NT2/D1 (cell line): Measurements from ENCODE around the gene PCGF2.
"Not testable (repeated sequence)": the region's sequence is repeated elsewhere in the genome, so short reads cannot be mapped to it uniquely, and the experiment has no call there.

Experiments used
- DNase-seq: peaks from one replicate; pipeline ENCODE4 v3.0.0-alpha.2; 2011; ENCODE audit warnings: low read depth, low spot score
- H3K27me3 ChIP-seq: 2 replicates; pipeline ENCODE4 v1.6.0; 2011; ENCODE audit warnings: mild to moderate bottlenecking; ENCODE audit not compliant: insufficient read length, insufficient read depth
- H3K36me3 ChIP-seq: 2 replicates; pipeline ENCODE4 v1.6.1; 2011; ENCODE audit warnings: mild to moderate bottlenecking, low read length, mixed read lengths; ENCODE audit not compliant: insufficient read depth, insufficient read length
- H3K4me1 ChIP-seq: 2 replicates; pipeline ENCODE4 v1.5.1; 2011; ENCODE audit not compliant: insufficient read depth, insufficient read length
- H3K4me3 ChIP-seq: 2 replicates; pipeline ENCODE4 v1.5.1; 2011; ENCODE audit warnings: low read depth; ENCODE audit not compliant: insufficient read length
- H3K9ac ChIP-seq: 2 replicates; pipeline ENCODE4 v1.6.0; 2011; ENCODE audit warnings: low read depth; ENCODE audit not compliant: insufficient read length
- H3K9me3 ChIP-seq: 2 replicates; pipeline ENCODE4 v1.5.1; 2011; ENCODE audit warnings: mild to moderate bottlenecking, low read length; ENCODE audit not compliant: insufficient read depth
- SUZ12 ChIP-seq: IDR thresholded peaks from 2 replicates; pipeline ENCODE4 v1.6.1; 2011; ENCODE audit not compliant: insufficient read length, insufficient read depth; ENCODE audit errors: extremely low read depth
- YY1 ChIP-seq: IDR thresholded peaks from 2 replicates; pipeline ENCODE4 v1.6.1; 2011; ENCODE audit not compliant: insufficient read length, insufficient read depth
- ZNF274 ChIP-seq: IDR thresholded peaks from 2 replicates; pipeline ENCODE4 v1.6.1; 2011; ENCODE audit warnings: mild to moderate bottlenecking, low read depth, low read length

PCGF2 gene

GRCh38 chr17:38748149-38748891, at the start of gene PCGF2:
Gene PCGF2 (minus strand): TSS chr17:38748336. CDS start chr17:38740402, 7,934 bp downstream.
- H3K27me3 ChIP-seq, result peaks cover 17% of the 10 kb centered on the region
- H3K4me3 ChIP-seq, result peak within 1 kb of the TSS; percentile 86
- TF ChIP-seq ZNF274, result no peak
- no peak for TF ChIP-seq SUZ12
- TF ChIP-seq YY1, result no peak
- peak within 1 kb of the TSS; percentile 98 for H3K9ac ChIP-seq
- peaks cover 16% of the 10 kb centered on the region for H3K36me3 ChIP-seq
- DNase-seq, result peak; percentile 93
- H3K9me3 ChIP-seq, result no peaks in the 10 kb centered on the region
- peaks cover 21% of the 10 kb centered on the region for H3K4me1 ChIP-seq

GRCh38 chr17:38797828-38798227, 49.7 kb upstream of the PCGF2 start:
- DNase-seq, result no peak
- Histone ChIP-seq H3K4me1 (no peaks in the 10 kb centered on the region), H3K9ac (peak overlapping the region; percentile 98), H3K27me3 (no peaks in the 10 kb centered on the region), H3K9me3 (no peaks in the 10 kb centered on the region), H3K36me3 (peaks cover 62% of the 10 kb centered on the region), H3K4me3 (peak overlapping the region; percentile 85)
- TF ChIP-seq ZNF274, result no peak
- no peak for TF ChIP-seq SUZ12
- no peak for TF ChIP-seq YY1

GRCh38 chr17:38797158-38797490, 49.0 kb upstream of the PCGF2 start:
- Histone ChIP-seq H3K9me3 (no peaks in the 10 kb centered on the region), H3K36me3 (peaks cover 61% of the 10 kb centered on the region), H3K4me3 (no peak overlapping the region), H3K9ac (peak overlapping the region; percentile 4), H3K4me1 (no peaks in the 10 kb centered on the region), H3K27me3 (no peaks in the 10 kb centered on the region)
- no peak for TF ChIP-seq SUZ12
- no peak for TF ChIP-seq ZNF274
- TF ChIP-seq YY1, result no peak
- DNase-seq, result no peak

- no peak overlapping the region for H3K9ac ChIP-seq
Observed at GRCh38 chr17:38796451-38797157, 48.5 kb upstream of the PCGF2 start.

GRCh38 chr17:38794221-38794620, 46.1 kb upstream of the PCGF2 start:
- no peak for DNase-seq
- H3K9ac ChIP-seq, result no peak overlapping the region
- TF ChIP-seq YY1, result no peak
- TF ChIP-seq SUZ12, result no peak
- TF ChIP-seq ZNF274, result no peak
- H3K36me3 ChIP-seq, result peaks cover 64% of the 10 kb centered on the region
- H3K27me3 ChIP-seq, result no peaks in the 10 kb centered on the region
- peaks cover 4% of the 10 kb centered on the region for H3K4me1 ChIP-seq
- no peaks in the 10 kb centered on the region for H3K9me3 ChIP-seq
- H3K4me3 ChIP-seq, result no peak overlapping the region

More at GRCh38 chr17:38796451-38797157, 48.5 kb upstream of the PCGF2 start:
- no peak for DNase-seq
- TF ChIP-seq SUZ12 (no peak), ZNF274 (no peak), YY1 (no peak)
- peaks cover 61% of the 10 kb centered on the region for H3K36me3 ChIP-seq
- no peaks in the 10 kb centered on the region for H3K27me3 ChIP-seq
- H3K4me3 ChIP-seq, result no peak overlapping the region
- no peaks in the 10 kb centered on the region for H3K4me1 ChIP-seq
- no peaks in the 10 kb centered on the region for H3K9me3 ChIP-seq

GRCh38 chr17:38791162-38791561, 43.0 kb upstream of the PCGF2 start:
- DNase-seq, result no peak
- H3K4me3 ChIP-seq, result no peak overlapping the region
- H3K9me3 ChIP-seq, result no peaks in the 10 kb centered on the region
- peaks cover 7% of the 10 kb centered on the region for H3K4me1 ChIP-seq
- no peak for TF ChIP-seq ZNF274
- TF ChIP-seq SUZ12, result no peak
- TF ChIP-seq YY1, result no peak
- no peak overlapping the region for H3K9ac ChIP-seq
- peaks cover 53% of the 10 kb centered on the region for H3K36me3 ChIP-seq
- no peaks in the 10 kb centered on the region for H3K27me3 ChIP-seq

GRCh38 chr17:38790148-38790707, 42.1 kb upstream of the PCGF2 start:
- H3K9me3 ChIP-seq, H3K4me3 ChIP-seq, H3K27me3 ChIP-seq, H3K9ac ChIP-seq, DNase-seq, H3K4me1 ChIP-seq: not testable (repeated sequence)
- peaks cover 52% of the 10 kb centered on the region for H3K36me3 ChIP-seq
